RCC 7860 (cell line): ENCODE measurements around the gene MXRA8.

ENCODE experiments used
- DNase-seq: peaks from one replicate; pipeline ENCODE4 v3.0.0-alpha.2; 2015; ENCODE audit warnings: low spot score
- FAIRE-seq: peaks from 2 replicates; lab custom pipeline; 2012; peaks lifted over from hg19 to GRCh38; lab: Jason Lieb, UNC

MXRA8 gene

GRCh38 chr1:1310476-1311053 lies 47.8 kb downstream of the MXRA8 start:
- DNase-seq (no peak), FAIRE-seq (no peak)

DNA sequence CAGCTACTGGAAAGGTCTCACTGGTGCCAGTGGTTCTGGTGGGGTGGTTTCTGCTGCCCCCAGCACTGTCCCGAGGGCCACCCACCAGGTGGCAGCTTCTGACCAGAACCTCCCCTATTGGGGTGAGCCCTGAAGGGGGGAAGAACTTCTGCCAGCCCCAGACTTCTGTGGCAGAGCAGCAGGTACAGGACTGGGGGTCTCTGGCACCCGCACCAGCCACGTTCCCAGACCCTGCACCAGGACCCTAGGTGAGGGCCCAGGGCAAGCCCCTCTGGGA lies 48.3 kb downstream of the MXRA8 start:
- FAIRE-seq (no peak), DNase-seq (no peak)

GRCh38 chr1:1309251-1310108 lies 48.9 kb downstream of the MXRA8 start:
- FAIRE-seq (no peak), DNase-seq (no peak)

DNA sequence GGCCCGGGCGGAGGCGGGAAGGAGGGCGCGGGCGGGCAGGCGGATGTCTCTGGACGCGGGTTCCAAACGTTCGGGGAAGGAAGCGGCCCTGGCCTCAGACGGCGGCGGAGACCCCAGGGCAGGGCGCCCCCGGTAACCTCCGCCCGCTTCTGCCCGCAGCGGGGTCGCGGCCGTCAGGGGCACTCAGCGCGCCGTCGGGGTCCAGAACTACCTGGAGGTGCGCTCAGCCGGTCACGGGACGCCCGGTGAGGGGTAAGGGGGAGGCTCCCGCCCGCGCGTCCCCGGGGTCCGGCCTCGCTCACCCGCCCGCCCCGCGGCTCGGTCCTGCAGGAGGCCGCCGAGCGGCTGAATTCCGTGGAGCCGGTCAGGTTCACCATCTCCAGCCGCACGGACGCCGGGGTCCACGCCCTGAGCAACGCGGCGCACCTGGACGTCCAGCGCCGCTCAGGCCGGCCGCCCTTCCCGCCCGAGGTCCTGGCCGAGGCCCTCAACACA lies 49.6 kb downstream of the MXRA8 start:
- no peak for FAIRE-seq
- no peak for DNase-seq

DNA sequence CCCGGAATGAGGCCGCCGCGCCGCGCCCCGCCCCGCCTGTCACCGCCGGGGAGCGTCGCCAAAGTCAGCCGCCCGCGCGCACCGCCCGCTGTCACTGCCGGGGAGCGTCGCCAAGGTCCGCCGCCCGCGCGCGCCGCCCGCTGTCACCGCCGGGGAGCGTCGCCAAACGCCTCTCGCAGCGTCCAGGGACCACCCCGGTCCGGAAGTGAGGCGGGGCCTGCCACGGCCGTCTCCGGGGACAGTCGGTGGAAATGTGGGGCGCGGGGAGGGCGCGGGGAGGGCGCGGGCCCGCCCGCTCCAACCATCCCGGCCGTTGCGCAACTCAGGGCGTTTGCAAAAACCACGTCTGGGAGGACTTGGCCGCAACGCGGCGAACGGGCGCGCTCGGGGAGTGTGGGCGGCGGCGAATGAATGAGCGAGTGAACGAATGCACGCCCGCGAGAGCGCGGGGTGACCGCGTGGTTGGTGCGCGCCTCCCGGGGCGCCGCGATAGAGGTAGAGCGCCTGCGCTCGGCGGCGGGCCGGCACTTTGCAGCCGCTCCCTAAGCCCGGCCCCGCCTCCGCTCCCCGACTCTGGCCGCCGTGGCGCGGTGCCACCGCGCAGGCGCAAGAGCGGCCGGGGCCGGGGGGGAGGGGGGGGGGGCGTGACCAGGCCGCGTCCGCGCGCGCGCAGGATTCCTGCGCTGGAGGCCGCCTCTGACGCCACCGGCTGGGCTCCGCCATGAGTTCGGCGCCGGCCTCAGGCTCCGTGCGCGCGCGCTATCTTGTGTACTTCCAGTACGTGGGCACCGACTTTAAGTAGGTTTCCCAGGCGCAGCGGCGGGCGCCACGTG lies 50.2 kb downstream of the MXRA8 start, which contains the start of the genes ACAP3 and PUSL1:
TSS of gene ACAP3 (minus strand) at position 8 of the 833 bp plus-strand sequence. CDS start 115 bp downstream, outside the sequence.
TSS of gene PUSL1 (plus strand) at position 675 of the 833 bp plus-strand sequence. CDS start at position 722, 47 bp downstream.
- FAIRE-seq (no peak), DNase-seq (peak; percentile 81)

- no peak for FAIRE-seq
- DNase-seq: no peak
Observed at GRCh38 chr1:1307261-1307922, 51.0 kb downstream of the MXRA8 start.

DNA sequence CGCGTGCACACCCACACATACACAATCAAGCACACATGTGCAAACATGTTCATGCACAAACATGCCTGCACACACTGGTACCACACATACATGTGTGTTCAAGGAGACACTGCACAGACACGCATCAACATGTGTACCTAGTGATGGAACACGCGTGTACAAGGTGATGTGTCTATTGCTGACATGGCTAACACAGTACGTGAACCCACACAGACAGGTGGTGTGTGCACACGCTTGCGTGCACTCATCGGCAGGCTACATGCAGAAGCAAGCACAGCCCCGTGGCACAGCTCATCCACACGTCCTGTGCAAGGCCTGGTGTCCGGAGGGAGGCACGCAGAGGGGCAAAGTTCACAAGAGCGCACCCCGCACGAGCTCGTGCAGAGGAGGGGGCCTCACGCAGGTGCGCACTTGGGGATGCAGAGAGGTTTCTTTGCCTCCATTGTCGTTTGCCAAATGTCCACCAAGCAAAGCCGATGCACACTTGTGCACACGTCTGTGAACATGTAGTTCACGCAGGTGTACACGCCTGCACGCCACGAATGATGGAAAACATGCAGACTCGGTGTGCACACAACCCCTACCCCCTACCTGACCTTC lies 51.6 kb downstream of the MXRA8 start:
- DNase-seq (no peak), FAIRE-seq (no peak)

DNA sequence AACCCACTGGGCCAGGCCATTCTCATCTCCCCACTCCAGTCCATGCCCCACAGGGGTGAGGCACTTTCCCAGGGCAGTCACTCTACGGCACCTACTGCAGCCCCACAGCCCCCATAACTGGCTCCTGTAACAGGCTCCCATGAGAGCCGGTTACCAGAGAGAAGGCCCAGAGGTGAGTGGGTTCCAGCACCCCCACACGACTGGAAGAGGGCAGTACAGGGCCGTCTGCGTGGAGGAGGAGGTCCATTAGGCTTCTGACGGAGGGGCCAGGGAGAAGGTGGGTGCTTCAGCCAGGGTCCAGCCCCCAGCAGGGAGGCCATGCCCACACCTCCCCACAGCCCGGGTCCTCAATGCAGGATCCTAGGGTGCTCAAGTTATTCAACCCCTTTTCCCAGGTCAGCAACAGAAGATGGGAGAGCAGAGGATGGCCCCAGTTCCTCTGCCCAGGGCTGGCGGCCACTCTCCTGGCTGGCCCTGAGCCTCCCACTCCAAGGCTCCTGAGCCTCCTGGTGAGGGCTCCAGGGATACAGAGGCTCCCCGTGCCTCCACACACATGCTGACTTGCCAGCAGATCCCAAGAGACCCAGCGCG lies 52.2 kb downstream of the MXRA8 start:
- DNase-seq (no peak), FAIRE-seq (no peak)

GRCh38 chr1:1305300-1306069 lies 52.9 kb downstream of the MXRA8 start:
- peak; percentile 5 for FAIRE-seq
- peak; percentile 59 for DNase-seq

- peak; percentile 64 for DNase-seq
- no peak for FAIRE-seq
Observed at GRCh38 chr1:1304331-1305299, 53.7 kb downstream of the MXRA8 start.

GRCh38 chr1:1303736-1304135 lies 54.6 kb downstream of the MXRA8 start:
- FAIRE-seq (no peak), DNase-seq (no peak)

DNA sequence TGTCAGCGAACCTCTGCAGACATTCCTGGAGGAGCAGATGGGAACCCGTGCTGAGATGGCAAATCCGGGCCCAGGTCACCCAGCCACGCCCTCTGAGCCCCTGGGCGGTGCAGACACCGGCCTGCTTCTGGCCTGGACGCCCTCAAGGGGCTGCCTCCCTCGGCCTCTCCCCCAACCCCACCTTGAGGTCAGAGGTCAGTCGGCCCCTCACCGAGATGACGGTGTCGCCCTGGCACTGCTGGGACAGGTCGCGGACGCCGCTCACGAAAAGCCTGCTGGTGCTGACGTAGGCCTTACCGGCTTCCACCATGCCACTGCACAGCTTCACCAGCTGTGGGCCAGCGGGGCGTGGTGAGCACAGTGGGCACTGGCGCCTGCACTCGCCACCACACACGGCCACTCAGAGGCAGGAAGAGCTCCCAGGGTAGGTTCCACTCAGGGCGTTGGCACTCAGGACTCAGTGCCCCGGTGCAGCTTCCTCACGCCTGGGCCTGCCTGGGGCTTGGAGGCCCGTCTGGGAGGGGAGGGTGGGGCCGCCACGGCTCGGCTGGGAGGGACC lies 55.3 kb downstream of the MXRA8 start:
- DNase-seq (no peak), FAIRE-seq (no peak)
